Testis (tissue), 5 donors: ENCODE measurements around the gene ZNF577. TPM values are rescaled to one million over a fixed set of nuclear protein-coding genes. Genes with fewer than 3 reads are reported as not detected.

Experiments
- DNase-seq: peaks from one replicate; pipeline ENCODE4 v3.0.0-alpha.2; 2019
- H3K27ac ChIP-seq, 2 donors: fragments of 200-600 bp; sonication (generic); one replicate each; pipeline ENCODE4 v1.5.1; 2019
- H3K27me3 ChIP-seq: fragments of 200-600 bp; sonication (generic); one replicate; pipeline ENCODE4 v1.5.1; 2019
- H3K36me3 ChIP-seq: fragments of 200-600 bp; sonication (generic); one replicate; pipeline ENCODE4 v1.5.1; 2017; ENCODE audit warnings: low read depth; ENCODE audit errors: missing control alignments
- H3K4me1 ChIP-seq: fragments of 200-600 bp; sonication (generic); one replicate; pipeline ENCODE4 v1.5.1; 2019
- H3K4me3 ChIP-seq, 2 donors: fragments of 200-600 bp; sonication (generic); one replicate each; pipeline ENCODE4 v1.5.1; 2017 to 2019
- H3K9me3 ChIP-seq: fragments of 200-600 bp; sonication (generic); one replicate; pipeline ENCODE4 v1.5.1; 2017
- CTCF ChIP-seq, 3 experiments: fragments of 450-650 bp in 2 of 3; fragments of 200-600 bp in 1 of 3; sonication (generic) in 1 of 3; IDR thresholded peaks; one replicate each; pipeline ENCODE4 v1.5.1; 2016 to 2019; ENCODE audit warnings: antibody characterized with exemption in 3 of 3, mild to moderate bottlenecking in 2 of 3, moderate library complexity in 1 of 3
- POLR2A ChIP-seq: fragments of 450-650 bp; IDR thresholded peaks from one replicate; pipeline ENCODE4 v1.6.1; 2017; ENCODE audit warnings: antibody characterized with exemption, mild to moderate bottlenecking, moderate library complexity
- WGBS, 2 donors: methylation state at CpG; one replicate each; pipeline ENCODE4 v1.1.5; 2018; 5-methylcytosine and 5-hydroxymethylcytosine counted together
- intact Hi-C: fragments of 100-400 bp; cut with DNase I; formaldehyde crosslinking; loops from one replicate; pipeline ENCODE4 v1.15.1; 2023; ENCODE audit warnings: low total_unique reads
- long read RNA-seq, 2 donors: transcript quantifications; one replicate each; lab custom pipeline, GENCODE V29; 2026
- polyA plus RNA-seq: library from polyadenylated mRNA; stranded (reverse); fragments of 350-450 nt; fragmentation: Illumina TruSeq; extraction: RNeasy Lipid Tissue Mini Kit (QIAGEN cat#74804); gene quantifications from one replicate; pipeline ENCODE4 v1.2.3, GENCODE V29; 2014; ENCODE audit warnings: low read depth, low replicate concordance; ENCODE audit not compliant: insufficient read depth
- total RNA-seq, 2 donors: library from RNA; depleted of rRNA; stranded (reverse); fragments of >200 nt; gene quantifications; one replicate each; pipeline ENCODE4 v1.2.3, GENCODE V29; 2016

ZNF577 gene
- 10 to 100 TPM; 65.2 to 85.2 TPM for total RNA-seq
- 43.5 TPM for polyA plus RNA-seq
- long read RNA-seq, donor 1, partial matches to known transcripts = 0 of 13 reads
- long read RNA-seq, donor 1, other reads (novel, unspliced or antisense) = 5 of 13 reads
- long read RNA-seq, donor 2, partial matches to known transcripts = 0 of 2 reads
- long read RNA-seq, donor 2, other reads (novel, unspliced or antisense) = 0 of 2 reads

GRCh38 chr19:51887522-51888498 is at the start of gene ZNF577:
Gene ZNF577 (minus strand): TSS chr19:51887951. CDS start chr19:51880382, 7,569 bp downstream.
- intact Hi-C loops = no loop called here
- WGBS, 2 donors = 1 to 5% methylated on average over 20 to 56 of the region's 56 CpGs
- TF ChIP-seq CTCF (IDR thresholded peaks at IDR 0.05) (no peak), POLR2A (no peak)
- peak within 1 kb of the TSS; percentile 59 to 77 for H3K4me3 ChIP-seq
- H3K4me1 ChIP-seq = no peaks in the 10 kb centered on the region
- H3K36me3 ChIP-seq = no peaks in the 10 kb centered on the region
- H3K27ac ChIP-seq = peak within 1 kb of the TSS; percentile 58 to 63
- peak; percentile 97 for DNase-seq
- no peaks in the 10 kb centered on the region for H3K27me3 ChIP-seq
- H3K9me3 ChIP-seq = no peaks in the 10 kb centered on the region

- no peak for DNase-seq
- WGBS, 2 donors = 75 to 92% methylated on average over 7 to 8 of the region's 8 CpGs
- no peak overlapping the region for H3K4me3 ChIP-seq
- intact Hi-C loops = no loop called here
- TF ChIP-seq POLR2A (no peak), CTCF (IDR thresholded peaks at IDR 0.05) (no peak)
- H3K27ac ChIP-seq = no peak overlapping the region
- H3K4me1 ChIP-seq = peaks cover 3% of the 10 kb centered on the region
- no peaks in the 10 kb centered on the region for H3K36me3 ChIP-seq
- H3K27me3 ChIP-seq = no peaks in the 10 kb centered on the region
- no peaks in the 10 kb centered on the region for H3K9me3 ChIP-seq
Observed at GRCh38 chr19:51931921-51932320, 44.2 kb upstream of the ZNF577 start.

- DNase-seq = no peak
- Histone ChIP-seq H3K9me3 (no peaks in the 10 kb centered on the region), H3K4me1 (peaks cover 3% of the 10 kb centered on the region), H3K27ac (peak overlapping the region in 1 of 2 donors; percentile 88), H3K36me3 (no peaks in the 10 kb centered on the region), H3K27me3 (no peaks in the 10 kb centered on the region), H3K4me3 (peak overlapping the region; percentile 80 to 95)
- TF ChIP-seq CTCF (IDR thresholded peaks at IDR 0.05) (no peak), POLR2A (no peak)
- WGBS, 2 donors = 26 to 28% methylated on average over 13 of the region's 13 CpGs
- intact Hi-C loops = no loop called here
Observed at GRCh38 chr19:51927859-51928258, 40.1 kb upstream of the ZNF577 start.

- H3K4me1 ChIP-seq = peaks cover 3% of the 10 kb centered on the region
- H3K27ac ChIP-seq = peak within 1 kb of the TSS; percentile 88 to 90
- H3K4me3 ChIP-seq = peak within 1 kb of the TSS; percentile 80 to 95
- H3K36me3 ChIP-seq = no peaks in the 10 kb centered on the region
- DNase-seq = peak; percentile 96
- peaks cover 4% of the 10 kb centered on the region for H3K9me3 ChIP-seq
- H3K27me3 ChIP-seq = no peaks in the 10 kb centered on the region
- intact Hi-C loops = no loop called here
- 0% methylated on average over 51 to 52 of the region's 52 CpGs for WGBS, 2 donors
- no peak for TF ChIP-seq POLR2A
- TF ChIP-seq CTCF (IDR thresholded peaks at IDR 0.05) = no peak
Observed at GRCh38 chr19:51926784-51927741, 39.3 kb upstream of the ZNF577 start, which contains the start of gene ZNF613. Gene ZNF613 (plus strand): TSS chr19:51927472. CDS start chr19:51936221, 8,749 bp downstream.
